Measurements from ENCODE around the gene TPPP2. TPM values are rescaled to one million over a fixed set of nuclear protein-coding genes. Genes with fewer than 3 reads are reported as not detected.
A peak's percentile ranks its signal among the peaks of the same experiment; 100 is the strongest.
"Not testable (repeated sequence)": the region's sequence is repeated elsewhere in the genome, so short reads cannot be mapped to it uniquely, and the experiment has no call there.

The TPPP2 gene
- not detected for total RNA-seq

- ATAC-seq (no peak), DNase-seq (ENCODE audit: low spot score) (no peak)
- no peak within 1 kb of the TSS for H3K4me3 Mint-ChIP-seq
- no peak within 1 kb of the TSS for H3K27ac Mint-ChIP-seq
- no peaks in the 10 kb centered on the region for H3K4me1 Mint-ChIP-seq (ENCODE audit: low read depth in 2 of 2)
- peaks cover 12 to 14% of the 10 kb centered on the region in 2 donors for H3K27me3 Mint-ChIP-seq
- H3K36me3 Mint-ChIP-seq = no peaks in the 10 kb centered on the region
- no peaks in the 10 kb centered on the region for H3K9me3 Mint-ChIP-seq
Measured at GRCh38 chr14:21029917-21030316, at the start of gene TPPP2. Gene TPPP2 (plus strand): TSS chr14:21030217. CDS start chr14:21030582, 365 bp downstream.

DNA sequence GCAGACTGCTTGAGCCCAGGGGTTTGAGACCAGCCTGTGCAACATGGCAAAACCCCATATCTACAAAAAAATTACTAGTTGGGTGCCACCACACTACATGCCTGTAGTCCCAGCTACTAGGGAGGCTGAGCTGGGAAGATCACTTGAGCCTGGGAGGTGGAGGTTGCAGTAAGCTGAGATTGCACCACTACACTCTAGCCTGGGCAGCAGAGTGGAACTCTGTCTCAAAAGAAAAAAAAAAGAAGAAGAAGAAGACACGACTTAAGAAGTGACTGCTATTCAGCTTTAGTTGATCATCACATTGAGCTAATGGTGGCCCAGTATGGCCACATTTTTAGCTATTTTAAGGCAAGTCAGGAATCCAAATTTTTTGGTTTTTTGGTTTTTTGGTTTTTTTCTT lies 49.1 kb upstream of the TPPP2 start:
- no peak overlapping the region for H3K4me3 Mint-ChIP-seq
- no peak for DNase-seq (ENCODE audit: low spot score)
- no peaks in the 10 kb centered on the region for H3K9me3 Mint-ChIP-seq
- ATAC-seq = no peak
- peaks cover 16 to 35% of the 10 kb centered on the region in 2 donors for H3K27me3 Mint-ChIP-seq
- H3K4me1 Mint-ChIP-seq (ENCODE audit: low read depth in 2 of 2) = no peaks in the 10 kb centered on the region
- no peaks in the 10 kb centered on the region for H3K36me3 Mint-ChIP-seq
- no peak overlapping the region for H3K27ac Mint-ChIP-seq

DNA sequence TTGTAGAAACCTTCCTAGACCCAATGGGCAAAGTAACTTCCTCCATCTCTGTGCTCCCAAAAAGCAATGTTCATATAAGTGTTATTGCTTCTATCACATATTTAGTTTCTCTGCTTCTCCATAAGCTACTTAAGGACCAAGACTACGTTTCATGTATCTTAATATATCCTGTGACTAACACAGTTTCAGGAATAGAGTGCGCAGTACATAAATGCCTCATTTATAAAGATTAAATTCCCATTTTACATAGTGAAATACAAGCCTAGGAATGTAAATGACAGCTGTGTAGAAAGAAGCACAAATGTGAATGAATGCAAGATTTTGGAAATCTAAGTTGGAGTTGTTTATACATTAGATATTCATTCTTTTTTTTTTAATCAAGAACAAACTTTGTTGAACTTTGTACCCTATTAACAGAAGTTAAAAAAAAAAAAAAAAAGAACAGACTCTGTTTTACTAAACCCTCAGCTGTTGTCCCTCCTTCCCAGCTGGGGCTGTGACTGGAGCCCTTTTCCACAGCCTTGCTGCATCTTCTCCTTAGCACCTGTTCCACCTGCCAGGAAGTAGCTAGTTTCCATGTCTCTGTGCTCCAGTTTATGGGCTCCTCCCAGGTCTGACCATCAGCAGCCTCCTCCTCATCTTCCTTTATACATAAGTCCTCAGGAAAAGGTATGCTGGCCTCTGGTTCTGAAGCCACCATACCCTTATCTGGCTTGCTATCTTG lies 47.2 kb upstream of the TPPP2 start:
- no peaks in the 10 kb centered on the region for H3K36me3 Mint-ChIP-seq
- no peaks in the 10 kb centered on the region for H3K9me3 Mint-ChIP-seq
- H3K27ac Mint-ChIP-seq = no peak overlapping the region
- H3K4me3 Mint-ChIP-seq = no peak overlapping the region
- no peak for ATAC-seq
- no peak for DNase-seq (ENCODE audit: low spot score)
- peaks cover 16 to 35% of the 10 kb centered on the region in 2 donors for H3K27me3 Mint-ChIP-seq
- no peaks in the 10 kb centered on the region for H3K4me1 Mint-ChIP-seq (ENCODE audit: low read depth in 2 of 2)

DNA sequence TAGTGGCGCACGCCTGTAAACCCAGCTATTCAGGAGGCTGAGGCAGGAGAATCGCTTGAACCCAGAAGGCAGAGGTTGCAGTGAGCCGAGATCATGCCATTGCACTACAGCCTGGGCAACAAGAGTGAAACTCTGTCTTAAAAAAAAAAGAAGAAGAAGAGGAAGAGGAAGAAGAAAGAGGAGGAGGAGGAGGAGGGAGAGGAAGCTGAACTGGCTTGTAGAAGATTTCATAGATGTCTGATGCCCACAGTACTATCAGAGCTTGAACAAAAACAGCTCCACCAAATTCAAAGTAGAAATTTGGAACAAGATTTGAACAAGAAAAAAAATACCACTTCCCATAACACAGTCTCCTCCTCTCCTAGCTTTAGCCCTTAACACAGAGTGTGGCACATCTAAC lies 44.4 kb upstream of the TPPP2 start:
- DNase-seq (ENCODE audit: low spot score) = not testable (repeated sequence)

GRCh38 chr14:20986811-20987210 lies 43.2 kb upstream of the TPPP2 start:
- Mint-ChIP-seq H3K9me3 (no peaks in the 10 kb centered on the region), H3K27ac (no peak overlapping the region), H3K36me3 (peaks cover 1% of the 10 kb centered on the region), H3K4me1 (ENCODE audit: low read depth in 2 of 2) (peaks cover 7 to 9% of the 10 kb centered on the region in 2 donors), H3K27me3 (peaks cover 13 to 21% of the 10 kb centered on the region in 2 donors), H3K4me3 (no peak overlapping the region)
- ATAC-seq (no peak), DNase-seq (ENCODE audit: low spot score) (no peak)

More for the DNA sequence above, 44.4 kb upstream of the TPPP2 start:
- not testable (repeated sequence) for H3K9me3 Mint-ChIP-seq; H3K4me1 Mint-ChIP-seq (ENCODE audit: low read depth in 2 of 2); ATAC-seq; H3K27ac Mint-ChIP-seq; H3K4me3 Mint-ChIP-seq; H3K36me3 Mint-ChIP-seq
- H3K27me3 Mint-ChIP-seq = peaks cover 13 to 21% of the 10 kb centered on the region in 2 donors

DNA sequence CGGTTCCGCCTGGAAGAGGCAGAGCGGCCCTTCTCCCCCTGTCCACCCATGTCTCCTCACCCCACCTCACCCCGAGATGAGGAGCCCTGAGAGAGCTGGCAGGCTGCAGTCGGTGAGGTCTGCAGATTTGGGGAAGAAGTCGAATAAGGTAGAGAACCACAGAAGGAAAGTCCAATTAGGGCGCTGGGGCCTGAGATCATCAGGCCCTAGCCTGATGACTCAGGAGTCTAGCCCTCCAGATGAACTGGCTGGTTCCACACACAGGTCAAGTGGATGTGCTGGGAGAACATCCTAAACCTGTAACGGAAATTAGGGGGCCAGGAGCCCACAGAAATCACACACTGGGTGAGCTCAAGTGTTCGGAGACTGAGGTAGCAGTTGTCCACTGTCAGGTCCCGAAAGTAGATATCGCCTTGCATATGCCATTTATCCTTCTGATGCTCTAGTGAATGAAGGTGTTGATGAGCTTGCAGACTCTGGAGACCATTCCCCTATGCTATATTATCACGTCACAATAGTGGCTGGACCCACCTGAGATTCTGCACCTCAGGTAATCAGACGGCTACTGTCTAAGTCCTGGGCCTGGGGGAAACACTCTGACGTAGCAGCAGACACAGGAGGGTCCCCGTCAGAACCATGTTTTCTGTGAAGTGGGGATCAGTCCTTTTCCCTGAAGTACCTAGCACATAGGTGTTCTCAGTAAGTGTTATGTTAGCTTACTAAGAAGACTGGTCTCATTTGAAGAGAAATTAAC lies 41.1 kb upstream of the TPPP2 start:
- DNase-seq (ENCODE audit: low spot score) (no peak), ATAC-seq (no peak)
- H3K4me1 Mint-ChIP-seq (ENCODE audit: low read depth in 2 of 2) = peaks cover 12 to 13% of the 10 kb centered on the region in 2 donors
- H3K36me3 Mint-ChIP-seq = peaks cover 15% of the 10 kb centered on the region
- no peaks in the 10 kb centered on the region for H3K9me3 Mint-ChIP-seq
- peak overlapping the region; percentile 42 for H3K4me3 Mint-ChIP-seq
- H3K27ac Mint-ChIP-seq = peak overlapping the region; percentile 74 to 85
- H3K27me3 Mint-ChIP-seq = peaks cover 4% of the 10 kb centered on the region in 2 donors

DNA sequence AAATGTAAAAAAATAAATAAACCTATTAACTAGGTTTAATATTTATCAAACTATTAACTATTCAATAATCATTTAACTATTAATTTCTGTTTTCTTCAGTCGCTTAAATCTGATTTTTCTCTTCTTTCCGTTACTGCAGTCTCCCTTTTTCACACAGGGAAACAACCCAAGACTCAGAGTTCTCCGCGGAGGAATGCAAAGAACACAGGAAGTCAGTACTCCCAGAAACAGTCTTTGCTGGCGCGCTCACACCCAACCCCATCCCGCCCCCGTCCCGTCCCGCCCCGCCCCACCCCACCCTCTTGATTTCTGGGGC lies 40.6 kb upstream of the TPPP2 start:
- H3K27me3 Mint-ChIP-seq = peaks cover 0 to 2% of the 10 kb centered on the region in 2 donors
- ATAC-seq (no peak), DNase-seq (ENCODE audit: low spot score) (no peak)
- H3K36me3 Mint-ChIP-seq = peaks cover 20% of the 10 kb centered on the region
- peak overlapping the region; percentile 92 for H3K4me3 Mint-ChIP-seq
- H3K4me1 Mint-ChIP-seq (ENCODE audit: low read depth in 2 of 2) = peaks cover 12 to 15% of the 10 kb centered on the region in 2 donors
- no peaks in the 10 kb centered on the region for H3K9me3 Mint-ChIP-seq
- peak overlapping the region; percentile 85 to 91 for H3K27ac Mint-ChIP-seq

- Mint-ChIP-seq H3K9me3 (no peaks in the 10 kb centered on the region), H3K27ac (peak within 1 kb of the TSS; percentile 85 to 91), H3K4me3 (peak within 1 kb of the TSS; percentile 92), H3K4me1 (ENCODE audit: low read depth in 2 of 2) (peaks cover 16 to 20% of the 10 kb centered on the region in 2 donors), H3K36me3 (peaks cover 26% of the 10 kb centered on the region), H3K27me3 (peaks cover 0 to 2% of the 10 kb centered on the region in 2 donors)
- peak; percentile 97 to 98 for ATAC-seq
- DNase-seq (ENCODE audit: low spot score) = peak; percentile 93
Measured at GRCh38 chr14:20989787-20990600, 40.0 kb upstream of the TPPP2 start, which contains the start of gene METTL17. Gene METTL17 (plus strand): TSS chr14:20989980. CDS start chr14:20990003, 23 bp downstream.

GRCh38 chr14:20996521-20996920 lies 33.5 kb upstream of the TPPP2 start:
- no peaks in the 10 kb centered on the region for H3K9me3 Mint-ChIP-seq
- peaks cover 51% of the 10 kb centered on the region for H3K36me3 Mint-ChIP-seq
- H3K27ac Mint-ChIP-seq = no peak overlapping the region
- ATAC-seq (no peak), DNase-seq (ENCODE audit: low spot score) (no peak)
- no peaks in the 10 kb centered on the region for H3K27me3 Mint-ChIP-seq
- peaks cover 9 to 16% of the 10 kb centered on the region in 2 donors for H3K4me1 Mint-ChIP-seq (ENCODE audit: low read depth in 2 of 2)
- no peak overlapping the region for H3K4me3 Mint-ChIP-seq

- no peak for DNase-seq (ENCODE audit: low spot score)
- Mint-ChIP-seq H3K9me3 (no peaks in the 10 kb centered on the region), H3K27me3 (no peaks in the 10 kb centered on the region)
Measured at GRCh38 chr14:20997115-20997514, 32.9 kb upstream of the TPPP2 start.

GRCh38 chr14:20997564-20997963 lies 32.5 kb upstream of the TPPP2 start:
- H3K27ac Mint-ChIP-seq = no peak overlapping the region
- ATAC-seq = no peak
- peaks cover 45% of the 10 kb centered on the region for H3K36me3 Mint-ChIP-seq

More at GRCh38 chr14:20997115-20997514, 32.9 kb upstream of the TPPP2 start:
- H3K36me3 Mint-ChIP-seq = peaks cover 46% of the 10 kb centered on the region
- no peak for ATAC-seq
- H3K4me3 Mint-ChIP-seq = no peak overlapping the region
- H3K27ac Mint-ChIP-seq = no peak overlapping the region
- H3K4me1 Mint-ChIP-seq (ENCODE audit: low read depth in 2 of 2) = peaks cover 5 to 11% of the 10 kb centered on the region in 2 donors

GRCh38 chr14:20998139-20998538 lies 31.9 kb upstream of the TPPP2 start:
- H3K27me3 Mint-ChIP-seq = no peaks in the 10 kb centered on the region
- H3K4me1 Mint-ChIP-seq (ENCODE audit: low read depth in 2 of 2) = peaks cover 5 to 11% of the 10 kb centered on the region in 2 donors
- H3K36me3 Mint-ChIP-seq = peaks cover 41% of the 10 kb centered on the region
- no peak for DNase-seq (ENCODE audit: low spot score)
- H3K9me3 Mint-ChIP-seq = no peaks in the 10 kb centered on the region
- no peak overlapping the region for H3K4me3 Mint-ChIP-seq
- no peak overlapping the region for H3K27ac Mint-ChIP-seq
- no peak for ATAC-seq

More at GRCh38 chr14:20997564-20997963, 32.5 kb upstream of the TPPP2 start:
- H3K4me3 Mint-ChIP-seq = no peak overlapping the region
- peaks cover 5 to 11% of the 10 kb centered on the region in 2 donors for H3K4me1 Mint-ChIP-seq (ENCODE audit: low read depth in 2 of 2)
- DNase-seq (ENCODE audit: low spot score) = no peak
- H3K27me3 Mint-ChIP-seq = no peaks in the 10 kb centered on the region
- H3K9me3 Mint-ChIP-seq = no peaks in the 10 kb centered on the region

GRCh38 chr14:20998674-20999366 lies 31.2 kb upstream of the TPPP2 start, which contains the start of gene SLC39A2:
Gene SLC39A2 (plus strand): TSS chr14:20999293. CDS start chr14:20999447, 154 bp downstream.
- H3K9me3 Mint-ChIP-seq = no peaks in the 10 kb centered on the region
- no peaks in the 10 kb centered on the region for H3K27me3 Mint-ChIP-seq
- peaks cover 37% of the 10 kb centered on the region for H3K36me3 Mint-ChIP-seq
- H3K4me3 Mint-ChIP-seq = no peak within 1 kb of the TSS
- H3K27ac Mint-ChIP-seq = no peak within 1 kb of the TSS
- H3K4me1 Mint-ChIP-seq (ENCODE audit: low read depth in 2 of 2) = peaks cover 5 to 9% of the 10 kb centered on the region in 2 donors
- DNase-seq (ENCODE audit: low spot score) (no peak), ATAC-seq (no peak)
